HG03175 (cell line): ENCODE results near the gene OTX2.

Experiments used
- ATAC-seq: cut with Tn5 transposase; IDR thresholded peaks from one replicate; pipeline ENCODE4 v1.9.1; 2021; ENCODE audit warnings: mild to moderate bottlenecking, moderate library complexity; ENCODE audit not compliant: unreplicated experiment

The OTX2 gene

DNA sequence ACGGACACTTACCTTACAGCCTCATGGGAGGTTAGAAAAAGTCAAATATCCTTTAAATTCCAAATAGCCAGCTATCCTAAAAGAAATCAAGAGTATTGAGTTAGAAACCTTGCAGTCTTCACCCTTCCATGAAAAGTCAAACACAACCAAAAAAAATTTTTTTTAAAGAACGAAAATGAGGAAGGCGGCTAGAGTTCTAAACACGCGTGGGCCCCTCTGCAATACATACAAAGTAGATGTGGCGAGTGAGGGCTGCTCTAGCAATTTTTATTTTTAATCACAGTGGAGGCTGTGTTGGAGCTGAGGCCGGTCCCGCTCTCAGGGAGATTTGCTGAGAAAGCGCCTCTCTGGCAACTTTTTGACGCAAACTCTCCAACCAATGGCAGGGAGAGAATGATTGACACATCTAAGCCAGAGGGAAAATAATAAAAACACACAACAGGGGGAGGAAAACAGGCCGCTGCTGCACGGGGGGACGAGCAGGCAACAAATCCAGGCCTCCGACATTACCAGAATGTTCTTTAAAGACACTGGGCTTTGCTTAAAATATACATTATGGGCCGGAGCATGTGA is at the start of gene OTX2:
Gene OTX2 (minus strand): TSS at position 333 of the 573 bp plus-strand sequence. CDS start 5,023 bp downstream, outside the sequence.
- ATAC-seq: no peak

DNA sequence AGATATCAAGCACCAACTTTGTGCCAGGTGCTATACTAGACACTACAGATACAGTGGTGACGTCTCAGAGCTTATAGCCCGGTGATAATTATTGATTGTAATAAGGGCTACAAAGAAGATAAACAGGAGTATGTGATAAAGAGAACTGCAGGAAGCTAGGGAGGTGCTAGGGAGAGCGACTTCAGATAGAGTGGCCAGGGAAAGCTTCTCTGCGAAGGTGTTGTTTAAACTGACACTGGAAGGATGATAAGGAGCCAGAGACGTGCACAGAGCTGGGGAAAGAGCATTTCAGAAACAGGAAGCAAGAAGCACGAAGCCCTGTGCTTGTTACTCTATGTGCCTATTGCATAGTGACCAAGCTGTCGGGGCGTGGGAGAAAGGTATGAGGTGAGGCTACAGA is 48.1 kb upstream of the OTX2 start:
- ATAC-seq: no peak

DNA sequence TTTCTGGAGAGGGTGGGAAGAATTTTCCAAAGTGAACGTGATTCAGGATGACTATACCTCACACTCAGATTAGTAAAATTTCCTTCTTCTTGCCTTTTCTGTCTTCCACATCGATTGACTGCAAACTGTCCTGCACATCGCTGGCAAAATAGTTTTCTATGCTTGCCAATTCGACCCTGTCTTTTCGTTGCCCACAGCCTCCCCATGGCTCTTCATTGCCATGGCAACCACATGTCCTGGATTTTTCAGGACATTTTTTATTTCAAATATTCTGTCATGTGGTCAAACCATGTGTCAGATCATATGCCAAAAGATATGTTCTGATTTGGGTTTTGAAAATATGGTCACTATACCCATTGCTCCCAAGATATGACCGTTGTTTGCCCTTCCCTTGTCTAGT is 46.9 kb upstream of the OTX2 start:
- ATAC-seq: no peak

DNA sequence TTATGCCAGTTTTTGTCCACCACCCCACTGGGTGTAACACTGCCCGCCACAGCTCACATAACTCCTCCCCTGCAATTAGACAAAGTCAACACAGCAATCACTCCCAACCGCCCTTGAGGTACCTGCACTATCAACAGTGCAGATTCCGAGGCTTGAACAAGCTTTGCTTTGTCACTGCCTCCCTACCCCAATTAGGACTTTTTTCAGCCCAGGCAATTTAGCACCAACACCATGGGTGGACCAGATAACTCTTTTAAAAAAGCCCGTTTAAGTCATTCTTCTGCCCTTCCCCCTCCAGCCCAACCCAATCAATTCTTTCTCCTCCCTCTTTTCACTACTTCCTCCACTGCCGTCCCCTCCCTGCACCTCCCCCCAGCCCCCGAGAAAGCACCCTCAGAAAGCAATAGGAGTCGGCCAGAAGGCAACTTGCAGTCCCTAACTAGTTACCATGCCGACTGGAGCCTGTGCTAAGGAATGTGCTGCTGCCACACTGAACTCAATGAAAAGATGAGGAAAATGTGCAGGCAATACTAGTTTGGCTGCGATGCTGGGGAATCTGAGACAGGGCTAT is 45.7 kb upstream of the OTX2 start:
- ATAC-seq: no peak

DNA sequence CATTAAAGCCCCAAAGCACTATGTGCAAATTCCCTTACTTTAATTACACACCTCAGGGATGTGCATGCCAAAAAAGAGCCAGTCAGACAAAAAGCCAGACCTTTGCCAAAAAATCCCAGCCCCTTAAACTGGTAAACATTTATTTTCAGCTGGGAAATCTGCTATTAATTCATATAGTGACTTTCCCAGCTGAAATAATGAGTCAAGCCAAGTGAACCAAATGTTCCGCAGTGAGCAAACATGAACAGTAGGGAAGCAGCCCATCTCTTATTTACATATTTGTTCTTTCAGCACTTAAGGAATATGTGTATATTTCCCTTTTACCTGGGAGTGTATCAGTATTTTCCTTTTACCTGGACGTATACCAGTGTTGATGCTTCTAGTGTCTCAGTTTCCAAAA is 44.0 kb upstream of the OTX2 start:
- no peak for ATAC-seq

DNA sequence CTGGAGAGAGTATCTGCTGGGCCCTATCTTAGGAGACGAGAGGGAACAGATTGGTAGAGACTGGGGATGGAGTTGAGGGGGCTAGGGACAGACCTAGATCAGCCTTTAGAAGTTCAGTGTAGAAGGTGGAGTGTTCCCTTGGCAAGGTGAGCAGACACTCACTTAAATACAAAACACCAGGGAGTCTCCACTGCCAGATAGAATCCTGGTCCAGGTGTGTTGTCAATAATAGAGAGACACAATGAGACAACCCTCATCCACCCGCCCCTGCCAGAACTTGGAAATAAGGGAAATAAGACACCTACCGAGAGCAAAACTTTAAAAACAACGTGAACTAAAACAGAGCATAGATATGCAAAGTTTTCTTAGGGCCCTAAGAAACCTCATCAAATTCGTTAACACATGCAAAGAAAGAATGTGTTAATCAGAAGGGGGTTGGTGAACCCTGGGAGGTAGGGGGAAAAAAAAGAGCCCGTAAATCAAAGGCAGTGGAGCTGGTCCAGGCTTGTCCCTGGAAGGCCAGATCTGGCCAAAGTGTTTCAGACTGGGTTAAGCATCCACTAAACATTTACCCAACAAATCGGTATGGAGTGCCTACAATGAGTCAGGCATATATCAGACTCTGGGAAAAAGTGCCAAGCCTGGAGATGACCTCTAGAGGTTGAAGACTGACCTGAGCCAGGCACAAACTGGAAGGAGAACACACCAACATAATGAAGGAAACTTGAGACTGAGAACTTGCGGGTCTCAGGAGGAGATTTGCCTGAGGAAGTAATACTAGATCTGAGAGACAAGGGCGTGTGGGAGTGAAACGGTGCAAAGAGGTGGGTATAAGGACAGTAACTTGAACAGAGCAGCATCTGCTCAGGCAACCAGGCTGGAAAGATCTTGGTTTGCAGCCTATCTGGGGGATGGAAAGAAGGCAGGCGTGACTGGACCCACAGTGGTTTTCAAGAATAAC is 37.0 kb upstream of the OTX2 start:
- no peak for ATAC-seq

DNA sequence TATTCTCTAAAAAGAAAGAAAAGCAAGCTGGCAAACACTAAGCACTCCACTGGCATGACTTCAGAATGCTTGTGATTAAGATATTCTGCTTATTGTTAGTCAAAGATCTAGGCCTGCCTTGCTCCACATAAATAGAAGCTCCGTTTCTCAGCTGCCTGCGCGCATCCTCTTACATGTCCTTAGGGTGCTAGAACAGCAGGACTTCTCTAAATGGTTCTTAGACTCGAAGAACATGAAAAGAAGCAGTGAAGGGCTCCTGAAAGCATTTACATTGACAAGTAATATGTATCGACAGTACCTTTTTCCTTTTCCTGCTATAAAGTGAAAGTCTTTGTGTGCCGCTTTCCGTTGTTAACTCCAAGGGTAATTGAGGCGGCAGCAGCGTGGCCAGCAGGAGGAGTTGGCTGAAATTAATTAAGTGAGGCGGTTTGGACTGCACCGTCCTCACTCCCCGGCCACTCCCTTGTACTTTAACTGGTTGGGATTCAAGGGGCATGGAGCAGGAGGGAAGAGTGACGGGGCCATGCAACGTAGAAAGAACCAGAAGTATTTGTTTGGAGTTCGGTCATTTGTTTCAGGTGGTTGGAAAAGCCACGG is 34.2 kb upstream of the OTX2 start:
- ATAC-seq: no peak

DNA sequence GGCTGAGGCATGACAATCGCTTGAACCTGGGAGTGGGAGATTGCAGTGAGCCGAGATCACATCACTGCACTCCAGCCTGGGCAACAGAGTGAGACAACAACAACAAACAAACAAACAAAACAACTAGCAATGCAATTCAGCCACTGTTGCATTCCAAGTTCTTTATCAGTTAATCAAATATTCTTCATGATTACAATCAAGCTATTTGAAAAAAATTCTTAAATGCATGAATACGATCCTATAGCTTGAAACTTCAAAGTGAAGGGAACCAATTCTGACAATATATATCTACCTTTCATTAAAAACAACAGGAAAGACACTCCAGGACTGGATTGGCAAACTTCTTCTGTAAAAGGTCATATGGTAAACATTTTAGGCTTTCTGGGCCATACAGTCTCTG is 31.3 kb upstream of the OTX2 start:
- no peak for ATAC-seq

DNA sequence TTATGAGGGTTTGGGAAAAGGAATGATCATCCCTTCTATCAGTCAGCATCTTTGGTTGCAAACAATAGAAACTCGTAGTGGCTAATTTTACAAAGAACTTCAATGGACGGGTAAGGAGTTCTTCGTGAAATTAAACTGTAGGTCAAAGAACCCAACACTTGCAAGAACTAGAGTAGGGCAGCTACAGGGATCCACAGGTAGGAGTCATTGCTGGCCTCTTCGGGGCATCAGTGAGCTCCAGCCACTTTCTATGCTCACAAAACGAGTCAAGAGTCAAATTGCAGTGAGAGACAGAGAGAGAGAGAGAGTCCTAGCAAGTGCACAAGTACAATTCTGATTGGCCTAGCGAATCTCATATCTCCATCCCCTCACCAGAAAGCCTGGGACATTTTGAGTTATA is 29.9 kb upstream of the OTX2 start:
- no peak for ATAC-seq

DNA sequence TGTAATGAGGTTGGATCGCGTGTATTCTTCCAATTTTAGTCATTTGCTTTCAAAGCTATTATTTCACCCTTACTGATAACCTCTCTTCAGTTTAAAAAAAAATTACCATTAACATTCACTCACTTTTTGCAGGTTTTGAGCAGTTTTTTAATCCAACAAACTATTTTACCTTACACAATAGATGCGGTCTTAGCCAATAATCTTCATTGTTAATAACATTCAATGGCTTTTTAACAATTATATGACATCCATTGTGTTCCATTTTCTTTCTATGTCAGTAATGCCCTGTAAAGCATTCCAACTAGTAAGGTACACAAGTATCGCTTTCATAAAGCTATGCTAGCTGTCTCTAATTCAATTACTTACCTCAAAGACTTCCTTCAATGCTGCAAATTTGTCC is 18.9 kb upstream of the OTX2 start:
- no peak for ATAC-seq

DNA sequence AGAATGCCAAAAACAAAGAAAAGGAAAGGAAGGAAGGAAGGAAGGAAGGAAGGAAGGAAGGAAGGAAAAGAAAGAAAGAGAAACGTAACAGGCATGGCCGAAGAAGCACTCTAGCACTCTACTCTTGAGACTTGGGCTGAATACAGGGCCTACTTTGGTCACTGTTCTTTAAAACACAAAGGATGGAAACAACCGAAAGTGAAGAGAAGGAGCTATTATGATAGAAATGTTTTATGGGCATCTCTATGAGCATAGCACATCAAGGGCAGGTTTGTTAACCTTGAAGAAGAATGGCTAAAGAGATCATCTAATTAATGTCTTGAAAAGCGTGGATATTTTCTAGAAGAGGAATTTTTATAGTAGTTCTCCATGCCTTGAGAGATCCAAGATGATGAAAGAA is 15.9 kb upstream of the OTX2 start:
- no peak for ATAC-seq

DNA sequence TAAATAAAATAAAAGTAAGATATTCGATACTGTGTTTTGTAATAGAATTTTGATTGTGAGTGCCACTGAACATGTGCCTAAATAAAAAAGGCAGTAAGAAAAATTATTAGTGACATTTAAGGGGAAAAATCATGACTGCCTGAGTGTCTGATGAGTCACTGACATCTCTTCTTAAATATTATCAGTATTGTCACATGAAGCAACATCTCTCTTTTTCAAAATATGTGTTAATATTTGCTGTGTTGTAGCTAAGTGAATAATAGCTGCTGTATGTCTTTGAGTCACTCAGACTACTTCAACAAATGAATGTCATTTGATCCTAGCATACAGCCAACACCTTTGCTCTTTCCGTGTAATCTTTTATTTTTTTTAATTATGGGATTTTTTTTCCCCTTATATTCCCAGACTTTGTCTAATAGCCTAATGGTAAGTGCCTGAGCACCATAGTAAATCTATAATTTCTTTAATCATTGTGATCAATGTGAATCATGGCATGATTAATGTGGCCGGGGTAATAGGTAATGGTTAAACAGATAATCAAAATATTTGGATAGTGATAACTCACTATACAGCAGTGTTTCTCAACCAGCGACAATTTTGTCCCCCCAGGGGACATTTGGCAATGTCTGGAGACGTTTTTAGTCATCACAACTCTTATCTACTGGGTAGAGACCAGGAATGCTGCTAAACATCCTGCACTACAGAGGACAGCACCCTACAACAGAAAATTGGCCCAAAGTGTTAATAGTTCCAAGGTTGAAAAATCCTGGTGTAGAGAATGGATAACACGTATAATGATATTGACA is 11.7 kb upstream of the OTX2 start:
- ATAC-seq: no peak

DNA sequence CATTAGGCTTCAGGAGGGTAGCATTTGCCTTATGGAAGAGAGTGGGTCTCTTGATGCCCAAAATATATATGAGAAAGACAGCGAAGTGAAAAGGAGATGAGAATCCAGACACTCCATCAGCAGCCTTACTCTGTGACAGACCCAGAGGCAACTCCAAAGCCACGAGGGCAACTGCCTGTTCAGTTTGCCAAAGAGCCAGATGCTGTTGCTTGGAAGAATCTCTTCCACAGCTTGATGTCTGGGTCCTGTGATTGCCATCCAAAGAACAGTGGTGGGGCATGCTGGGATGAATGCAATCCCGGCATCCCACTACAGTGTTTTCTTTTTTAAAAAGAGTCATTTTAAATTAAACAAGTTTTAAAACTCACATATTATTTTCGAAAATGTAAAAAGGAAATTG is 10.9 kb upstream of the OTX2 start:
- no peak for ATAC-seq

DNA sequence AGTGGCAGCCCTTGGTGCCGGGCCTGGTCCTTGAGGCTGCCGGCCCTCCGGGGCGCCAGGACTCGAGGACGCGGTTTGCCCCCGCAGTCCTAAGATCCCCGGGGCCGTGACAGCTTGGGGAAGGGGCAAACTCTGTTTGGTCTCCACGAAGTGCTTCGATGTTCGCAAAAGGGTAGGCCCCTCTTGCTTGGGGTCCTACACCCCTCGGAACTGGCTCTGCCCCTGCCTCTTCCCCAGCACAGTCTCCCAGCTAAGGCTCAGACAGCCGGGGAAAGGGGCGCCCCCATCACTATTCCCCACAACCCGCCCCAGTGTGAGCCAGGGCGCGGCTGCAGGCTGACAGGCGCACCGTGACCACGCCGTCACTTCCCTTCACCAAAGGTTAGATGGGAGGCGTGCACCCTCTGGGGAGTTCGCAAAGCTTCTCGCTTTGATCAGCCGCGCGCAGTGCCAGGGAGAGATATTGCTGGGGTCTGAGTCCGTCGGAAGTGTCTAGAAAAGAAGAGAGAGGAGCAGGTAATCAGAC is 7.2 kb upstream of the OTX2 start:
- no peak for ATAC-seq

DNA sequence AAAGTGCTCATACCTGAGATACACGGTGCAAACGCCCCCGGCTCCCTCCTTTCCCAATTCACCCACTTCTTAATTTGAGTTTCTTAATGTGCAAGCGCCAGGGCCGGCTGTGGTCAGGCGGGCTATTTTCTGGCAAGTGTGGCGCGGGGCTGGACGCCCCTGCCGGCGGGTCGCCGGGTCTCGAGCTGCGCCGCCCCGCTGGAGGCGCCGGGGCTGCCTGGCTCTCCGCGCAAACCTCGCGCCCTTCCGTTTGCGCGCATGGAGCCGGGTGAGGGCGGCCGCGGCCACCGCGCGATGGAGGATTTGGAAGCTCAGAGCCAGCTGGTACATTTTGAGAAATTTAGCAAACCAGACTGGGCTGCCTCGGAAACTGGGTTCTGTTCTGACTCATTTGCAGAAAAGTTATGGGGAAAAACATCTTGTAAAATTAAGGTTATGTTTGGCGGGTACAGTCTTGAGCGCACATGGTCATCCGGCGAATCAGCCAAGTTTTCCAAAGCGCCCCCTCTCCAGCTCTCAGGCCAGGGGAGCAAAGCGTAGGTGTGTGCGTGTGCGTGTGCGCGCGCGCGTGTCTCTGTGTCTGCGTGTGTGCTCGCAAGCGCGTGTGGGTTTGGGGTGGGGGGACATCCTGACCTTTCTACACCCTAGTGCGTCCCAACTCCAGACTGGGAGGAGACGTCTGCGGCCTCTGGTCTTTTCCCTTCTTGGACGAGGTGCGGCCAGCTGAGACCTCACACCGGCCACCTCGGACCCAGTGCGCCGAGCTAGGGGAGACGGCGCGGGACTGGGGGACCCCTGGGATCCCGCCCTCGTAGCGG is 6.5 kb upstream of the OTX2 start:
- ATAC-seq: no peak

DNA sequence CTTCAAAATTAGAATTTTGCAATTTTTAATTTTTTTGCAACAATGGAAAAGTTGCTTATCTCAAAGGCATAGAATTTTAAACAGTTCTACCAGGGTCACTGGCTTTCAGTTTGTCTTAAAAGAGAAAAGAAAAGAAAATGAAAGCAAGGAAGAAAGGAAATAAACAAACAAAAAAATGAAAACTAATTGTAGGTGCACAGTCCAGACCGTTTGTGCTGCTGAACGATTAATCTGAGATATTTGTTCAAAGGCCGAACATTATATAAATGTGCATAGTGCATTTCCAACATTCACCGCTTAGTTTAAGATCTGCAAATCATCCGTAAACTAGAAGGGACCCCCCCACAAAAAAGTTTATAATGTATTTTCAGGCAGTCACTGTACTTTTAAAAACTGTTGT is 5.5 kb upstream of the OTX2 start:
- no peak for ATAC-seq

DNA sequence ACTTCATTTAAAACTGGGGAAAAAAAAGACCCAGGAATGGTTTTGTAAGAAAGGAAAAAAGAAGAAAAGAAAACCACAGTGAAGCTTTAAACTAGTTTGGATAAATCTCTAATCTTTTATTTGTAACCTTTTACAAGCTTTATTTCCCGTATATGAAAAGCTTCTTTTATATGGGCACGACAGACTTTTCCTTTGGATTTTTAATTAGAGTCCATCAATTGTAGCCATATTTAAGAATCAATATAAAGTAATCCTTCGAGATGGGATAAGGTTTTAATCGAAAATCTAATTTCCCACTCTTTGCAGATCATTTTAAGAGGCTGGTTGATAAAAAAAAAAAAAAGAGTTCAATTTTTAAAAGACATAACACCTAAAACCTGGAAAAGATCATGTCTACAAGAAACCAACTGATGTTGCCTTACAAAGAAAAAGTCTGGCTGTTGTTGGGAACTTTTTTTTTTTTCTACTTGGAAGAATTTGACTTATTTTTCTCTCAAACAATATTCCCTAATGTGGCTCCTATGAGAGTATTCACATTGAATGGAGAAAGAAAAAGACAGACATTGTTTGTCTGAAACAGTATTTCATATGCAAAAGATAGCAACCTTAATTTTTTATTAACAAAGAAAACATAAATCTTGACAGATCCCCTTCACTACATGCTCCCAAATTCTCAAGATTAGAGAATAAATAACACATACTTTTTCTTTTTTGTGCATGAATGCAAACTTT is 4.9 kb upstream of the OTX2 start:
- no peak for ATAC-seq

DNA sequence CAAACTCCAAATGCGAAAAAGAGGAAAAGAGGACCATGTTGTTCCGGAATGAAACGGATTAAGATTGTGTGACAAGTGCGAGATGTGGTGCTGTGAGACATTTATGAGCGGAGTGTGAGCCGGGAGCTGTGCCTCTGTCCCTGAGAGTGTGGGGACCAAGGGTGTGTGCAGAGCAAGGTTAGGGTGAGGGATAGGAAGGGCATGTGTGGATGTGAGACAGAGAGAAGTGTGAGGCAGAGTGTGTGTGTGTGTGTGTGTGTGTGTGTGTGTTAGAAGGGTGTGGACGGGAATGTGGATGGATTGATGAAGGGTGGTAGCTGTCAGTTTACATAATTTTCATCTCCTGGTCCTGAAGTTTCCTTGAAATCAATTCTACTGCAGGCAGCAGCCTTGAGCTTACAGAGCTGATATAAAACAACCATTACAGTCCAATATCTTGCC is 4.3 kb upstream of the OTX2 start:
- ATAC-seq: no peak

DNA sequence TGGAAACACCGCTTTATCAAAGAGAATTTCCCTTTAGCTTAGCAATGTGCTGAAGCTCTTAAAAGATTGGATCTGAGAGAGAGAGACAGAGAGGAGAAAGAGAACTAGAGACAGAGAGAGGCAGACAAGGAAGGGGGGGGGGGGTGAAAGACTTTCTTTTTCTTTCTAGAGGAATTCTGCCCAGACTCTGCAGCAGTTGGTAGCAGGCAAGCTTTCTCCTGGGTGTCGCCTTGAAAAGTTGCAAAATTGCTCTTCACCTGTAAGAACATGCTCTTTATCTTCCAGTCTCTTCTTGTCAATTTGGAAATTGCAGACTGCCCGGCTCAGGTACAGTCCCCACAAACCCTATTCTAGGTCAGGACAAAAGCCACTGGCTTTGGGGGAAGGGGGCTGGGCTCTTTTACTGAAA is 2.9 kb upstream of the OTX2 start:
- no peak for ATAC-seq
